SK-N-SH (cell line): Measurements from ENCODE around the gene RASGRF2.

Experiments used
- CHD2 ChIP-seq: fragments of 150-350 bp; IDR thresholded peaks from 2 replicates; pipeline ENCODE4 v1.6.1; 2018; ENCODE audit warnings: low read length; ENCODE audit not compliant: partially characterized antibody
- EP300 ChIP-seq, 2 experiments: IDR thresholded peaks; 2 replicates each; pipeline versions ENCODE4 v1.4.0 to v1.6.1; 2012; ENCODE audit warnings: borderline replicate concordance in 1 of 2, low read depth in 1 of 2, low read length in 1 of 2
- NFIC ChIP-seq: IDR thresholded peaks from 2 replicates; pipeline ENCODE4 v1.4.0; 2012; ENCODE audit warnings: borderline replicate concordance
- POLR2AphosphoS5 ChIP-seq: IDR thresholded peaks from 2 replicates; pipeline ENCODE4 v1.6.1; 2012; ENCODE audit warnings: low read depth, low read length
- RAD21 ChIP-seq: IDR thresholded peaks from 2 replicates; pipeline ENCODE4 v1.6.1; 2012; ENCODE audit warnings: mild to moderate bottlenecking, low read length
- TAF1 ChIP-seq: IDR thresholded peaks from 2 replicates; pipeline ENCODE4 v1.6.1; 2012; ENCODE audit warnings: low read depth, mild to moderate bottlenecking, low read length, moderate library complexity, borderline replicate concordance
- TF ChIP-seq, protein P1 (sequence below): fragments of 200-600 bp; sonication (generic); IDR thresholded peaks from 2 replicates; pipeline ENCODE4 v1.6.1; 2017; ENCODE audit warnings: antibody characterized with exemption, mild to moderate bottlenecking, moderate library complexity
- TF ChIP-seq, protein P2 (sequence below): fragments of 150-350 bp; IDR thresholded peaks from 2 replicates; pipeline ENCODE4 v1.6.1; 2017; ENCODE audit warnings: antibody characterized with exemption, low read length, low read depth, borderline replicate concordance

DNA sequence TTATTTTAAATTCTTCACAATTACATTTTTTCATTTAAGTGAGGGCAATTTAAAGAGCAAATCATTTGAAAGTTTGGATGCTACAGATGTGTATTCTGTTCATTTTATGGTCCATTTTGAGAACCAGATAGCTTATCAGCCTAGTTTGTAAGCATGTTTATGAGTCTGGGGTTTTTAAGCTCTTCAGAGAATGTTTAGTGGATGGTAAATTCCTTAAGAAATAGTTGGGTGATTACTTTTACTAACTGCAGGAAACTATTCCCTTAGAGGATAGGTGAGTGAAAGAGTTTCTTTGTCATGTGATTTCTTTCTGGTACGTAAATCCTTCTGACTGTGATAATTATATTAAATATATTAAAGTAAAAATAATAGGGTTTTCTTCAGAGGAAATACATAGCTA is 17.6 kb downstream of the RASGRF2 start:
- TF ChIP-seq, protein P1, sequence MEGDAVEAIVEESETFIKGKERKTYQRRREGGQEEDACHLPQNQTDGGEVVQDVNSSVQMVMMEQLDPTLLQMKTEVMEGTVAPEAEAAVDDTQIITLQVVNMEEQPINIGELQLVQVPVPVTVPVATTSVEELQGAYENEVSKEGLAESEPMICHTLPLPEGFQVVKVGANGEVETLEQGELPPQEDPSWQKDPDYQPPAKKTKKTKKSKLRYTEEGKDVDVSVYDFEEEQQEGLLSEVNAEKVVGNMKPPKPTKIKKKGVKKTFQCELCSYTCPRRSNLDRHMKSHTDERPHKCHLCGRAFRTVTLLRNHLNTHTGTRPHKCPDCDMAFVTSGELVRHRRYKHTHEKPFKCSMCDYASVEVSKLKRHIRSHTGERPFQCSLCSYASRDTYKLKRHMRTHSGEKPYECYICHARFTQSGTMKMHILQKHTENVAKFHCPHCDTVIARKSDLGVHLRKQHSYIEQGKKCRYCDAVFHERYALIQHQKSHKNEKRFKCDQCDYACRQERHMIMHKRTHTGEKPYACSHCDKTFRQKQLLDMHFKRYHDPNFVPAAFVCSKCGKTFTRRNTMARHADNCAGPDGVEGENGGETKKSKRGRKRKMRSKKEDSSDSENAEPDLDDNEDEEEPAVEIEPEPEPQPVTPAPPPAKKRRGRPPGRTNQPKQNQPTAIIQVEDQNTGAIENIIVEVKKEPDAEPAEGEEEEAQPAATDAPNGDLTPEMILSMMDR = no peak
- TF ChIP-seq, protein P2, sequence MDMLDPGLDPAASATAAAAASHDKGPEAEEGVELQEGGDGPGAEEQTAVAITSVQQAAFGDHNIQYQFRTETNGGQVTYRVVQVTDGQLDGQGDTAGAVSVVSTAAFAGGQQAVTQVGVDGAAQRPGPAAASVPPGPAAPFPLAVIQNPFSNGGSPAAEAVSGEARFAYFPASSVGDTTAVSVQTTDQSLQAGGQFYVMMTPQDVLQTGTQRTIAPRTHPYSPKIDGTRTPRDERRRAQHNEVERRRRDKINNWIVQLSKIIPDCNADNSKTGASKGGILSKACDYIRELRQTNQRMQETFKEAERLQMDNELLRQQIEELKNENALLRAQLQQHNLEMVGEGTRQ = no peak
- TF ChIP-seq EP300 (IDR thresholded peaks at IDR 0.05; ENCODE audit: borderline replicate concordance in 1 of 2, low read depth in 1 of 2, low read length in 1 of 2) (no peak), TAF1 (no peak), POLR2AphosphoS5 (no peak), CHD2 (no peak), RAD21 (no peak), NFIC (no peak)
